OCI-LY1 (cell line): ENCODE measurements around the gene SERTAD3.

Experiments
- H2AFZ ChIP-seq: fragments of 200-600 bp; sonication (generic), shearing (Covaris generic); 2 replicates; pipeline ENCODE4 v1.6.0; 2014; ENCODE audit warnings: antibody characterized with exemption, mild to moderate bottlenecking, low read length
- H3F3A ChIP-seq: fragments of 200-600 bp; sonication (generic), shearing (Covaris generic); 2 replicates; pipeline ENCODE4 v1.6.0; 2014; ENCODE audit warnings: mild to moderate bottlenecking, antibody characterized with exemption, low read length, moderate library complexity; ENCODE audit not compliant: insufficient read depth
- H3K27ac ChIP-seq: fragments of 200-600 bp; sonication (generic); 2 replicates; pipeline ENCODE4 v1.5.1; 2014; ENCODE audit warnings: low read length, mixed run types, mild to moderate bottlenecking, low read depth; ENCODE audit not compliant: poor library complexity, severe bottlenecking
- H3K27me3 ChIP-seq: fragments of 200-600 bp; sonication (generic); 2 replicates; pipeline ENCODE4 v1.6.0; 2014; ENCODE audit warnings: antibody characterized with exemption, mild to moderate bottlenecking, low read length, moderate library complexity; ENCODE audit not compliant: insufficient read depth
- H3K36me3 ChIP-seq: fragments of 200-600 bp; sonication (generic); 2 replicates; pipeline ENCODE4 v1.6.1; 2014; ENCODE audit warnings: mild to moderate bottlenecking, antibody characterized with exemption, low read length, moderate library complexity, mixed read lengths; ENCODE audit not compliant: insufficient read depth
- H3K4me1 ChIP-seq: fragments of 200-600 bp; sonication (generic); 2 replicates; pipeline ENCODE4 v1.5.1; 2014; ENCODE audit warnings: mild to moderate bottlenecking, low read length, moderate library complexity; ENCODE audit not compliant: insufficient read depth, severe bottlenecking
- H3K4me2 ChIP-seq: fragments of 200-600 bp; sonication (generic), shearing (Covaris generic); 2 replicates; pipeline ENCODE4 v1.6.1; 2014; ENCODE audit warnings: low read length
- H3K4me3 ChIP-seq: fragments of 200-600 bp; sonication (generic); 2 replicates; pipeline ENCODE4 v1.5.1; 2014; ENCODE audit warnings: low read length, low read depth, mild to moderate bottlenecking, mixed read lengths; ENCODE audit not compliant: poor library complexity, severe bottlenecking
- H3K79me2 ChIP-seq: fragments of 200-600 bp; shearing (Covaris generic); 2 replicates; pipeline ENCODE4 v1.6.1; 2016; ENCODE audit warnings: mixed run types, low read length, mixed read lengths; ENCODE audit not compliant: insufficient read depth
- H3K9ac ChIP-seq: fragments of 200-600 bp; sonication (generic), shearing (Covaris generic); 2 replicates; pipeline ENCODE4 v1.6.1; 2014; ENCODE audit warnings: mild to moderate bottlenecking, low read length, mixed read lengths
- H3K9me2 ChIP-seq: fragments of 200-600 bp; sonication (generic), shearing (Covaris generic); 2 replicates; pipeline ENCODE4 v1.6.1; 2014; ENCODE audit warnings: low read depth, mild to moderate bottlenecking, low read length, mixed read lengths
- H3K9me3 ChIP-seq: fragments of 200-600 bp; shearing (Covaris generic); 2 replicates; pipeline ENCODE4 v1.6.1; 2014; ENCODE audit warnings: low read length, mixed read lengths
- H4K20me1 ChIP-seq: fragments of 200-600 bp; sonication (generic), shearing (Covaris generic); 2 replicates; pipeline ENCODE4 v1.6.0; 2016; ENCODE audit warnings: mild to moderate bottlenecking, low read length; ENCODE audit not compliant: insufficient read depth
- EZH2 ChIP-seq: fragments of 200-600 bp; sonication (generic), shearing (Covaris generic); IDR thresholded peaks from 2 replicates; pipeline ENCODE4 v1.8.0; 2017; ENCODE audit warnings: borderline replicate concordance, mixed run types, mild to moderate bottlenecking, antibody characterized with exemption, low read length, moderate library complexity, mixed read lengths
- TF ChIP-seq, protein P1 (sequence below): fragments of 200-600 bp; sonication (generic), shearing (Covaris generic); IDR thresholded peaks from 2 replicates; pipeline ENCODE4 v1.5.1; 2017; ENCODE audit warnings: mild to moderate bottlenecking, antibody characterized with exemption, low read length, moderate library complexity, mixed read lengths

SERTAD3 gene

DNA sequence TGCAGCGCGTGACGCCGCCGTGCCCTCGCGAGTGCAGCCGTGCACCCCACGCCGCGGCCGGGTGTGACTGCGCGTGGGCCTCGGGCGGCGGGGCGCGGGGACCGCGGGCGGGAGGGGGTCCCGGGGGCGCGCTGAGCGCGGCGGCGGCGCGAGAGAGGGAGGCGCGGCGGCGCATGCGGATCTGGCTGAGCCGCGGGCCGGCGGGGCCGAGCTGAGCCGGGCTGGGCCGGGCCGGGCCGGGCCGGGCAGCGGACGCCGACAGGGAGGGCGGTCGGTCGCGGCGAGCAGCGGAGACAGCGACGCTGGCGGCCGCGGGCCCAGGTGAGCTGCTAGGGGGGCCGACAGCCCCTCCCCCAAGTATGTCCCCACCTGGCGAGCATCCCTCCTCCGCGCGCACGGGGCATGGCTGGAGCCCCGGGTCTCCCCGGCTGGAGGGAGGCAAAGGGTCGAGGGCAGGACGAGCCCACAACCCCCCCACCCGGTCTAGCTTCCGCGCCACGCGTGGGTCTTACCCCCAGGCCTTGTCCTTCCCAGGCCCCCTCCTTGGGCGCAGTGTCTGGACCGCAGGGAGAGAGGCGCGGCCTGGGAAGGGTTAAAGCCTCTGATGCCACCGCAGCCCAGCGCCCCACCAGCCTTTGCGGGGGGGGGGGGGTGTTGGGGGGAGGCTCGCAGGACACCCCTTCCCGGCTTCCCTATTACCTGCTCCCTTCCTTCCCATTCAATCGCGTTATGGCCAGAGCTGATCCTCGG is 23.0 kb upstream of the SERTAD3 start, which contains the start of gene SPTBN4:
Gene SPTBN4, plus strand, starts transcription at position 17 of the 750 bp plus-strand sequence. CDS start 5,621 bp downstream, outside the sequence.
- H3K9ac ChIP-seq = peak within 1 kb of the TSS; percentile 13; the same call in 1 of the 2 replicates
- H3K79me2 ChIP-seq = no peaks in the 10 kb centered on the region
- H3K4me2 ChIP-seq = peak within 1 kb of the TSS; percentile 79
- H3K9me2 ChIP-seq = no peaks in the 10 kb centered on the region
- H2AFZ ChIP-seq = no peak within 1 kb of the TSS
- H3K9me3 ChIP-seq = no peaks in the 10 kb centered on the region
- TF ChIP-seq, protein P1, sequence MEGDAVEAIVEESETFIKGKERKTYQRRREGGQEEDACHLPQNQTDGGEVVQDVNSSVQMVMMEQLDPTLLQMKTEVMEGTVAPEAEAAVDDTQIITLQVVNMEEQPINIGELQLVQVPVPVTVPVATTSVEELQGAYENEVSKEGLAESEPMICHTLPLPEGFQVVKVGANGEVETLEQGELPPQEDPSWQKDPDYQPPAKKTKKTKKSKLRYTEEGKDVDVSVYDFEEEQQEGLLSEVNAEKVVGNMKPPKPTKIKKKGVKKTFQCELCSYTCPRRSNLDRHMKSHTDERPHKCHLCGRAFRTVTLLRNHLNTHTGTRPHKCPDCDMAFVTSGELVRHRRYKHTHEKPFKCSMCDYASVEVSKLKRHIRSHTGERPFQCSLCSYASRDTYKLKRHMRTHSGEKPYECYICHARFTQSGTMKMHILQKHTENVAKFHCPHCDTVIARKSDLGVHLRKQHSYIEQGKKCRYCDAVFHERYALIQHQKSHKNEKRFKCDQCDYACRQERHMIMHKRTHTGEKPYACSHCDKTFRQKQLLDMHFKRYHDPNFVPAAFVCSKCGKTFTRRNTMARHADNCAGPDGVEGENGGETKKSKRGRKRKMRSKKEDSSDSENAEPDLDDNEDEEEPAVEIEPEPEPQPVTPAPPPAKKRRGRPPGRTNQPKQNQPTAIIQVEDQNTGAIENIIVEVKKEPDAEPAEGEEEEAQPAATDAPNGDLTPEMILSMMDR = no peak
- no peak for TF ChIP-seq EZH2
- H3K27me3 ChIP-seq = peaks cover 5% of the 10 kb centered on the region; the same call in 1 of the 2 replicates
- H3F3A ChIP-seq = no peaks in the 10 kb centered on the region
- H3K4me1 ChIP-seq = peaks cover 20% of the 10 kb centered on the region
- no peak within 1 kb of the TSS for H3K27ac ChIP-seq
- no peaks in the 10 kb centered on the region for H3K36me3 ChIP-seq
- H3K4me3 ChIP-seq = peak within 1 kb of the TSS; percentile 86
- H4K20me1 ChIP-seq = no peaks in the 10 kb centered on the region

DNA sequence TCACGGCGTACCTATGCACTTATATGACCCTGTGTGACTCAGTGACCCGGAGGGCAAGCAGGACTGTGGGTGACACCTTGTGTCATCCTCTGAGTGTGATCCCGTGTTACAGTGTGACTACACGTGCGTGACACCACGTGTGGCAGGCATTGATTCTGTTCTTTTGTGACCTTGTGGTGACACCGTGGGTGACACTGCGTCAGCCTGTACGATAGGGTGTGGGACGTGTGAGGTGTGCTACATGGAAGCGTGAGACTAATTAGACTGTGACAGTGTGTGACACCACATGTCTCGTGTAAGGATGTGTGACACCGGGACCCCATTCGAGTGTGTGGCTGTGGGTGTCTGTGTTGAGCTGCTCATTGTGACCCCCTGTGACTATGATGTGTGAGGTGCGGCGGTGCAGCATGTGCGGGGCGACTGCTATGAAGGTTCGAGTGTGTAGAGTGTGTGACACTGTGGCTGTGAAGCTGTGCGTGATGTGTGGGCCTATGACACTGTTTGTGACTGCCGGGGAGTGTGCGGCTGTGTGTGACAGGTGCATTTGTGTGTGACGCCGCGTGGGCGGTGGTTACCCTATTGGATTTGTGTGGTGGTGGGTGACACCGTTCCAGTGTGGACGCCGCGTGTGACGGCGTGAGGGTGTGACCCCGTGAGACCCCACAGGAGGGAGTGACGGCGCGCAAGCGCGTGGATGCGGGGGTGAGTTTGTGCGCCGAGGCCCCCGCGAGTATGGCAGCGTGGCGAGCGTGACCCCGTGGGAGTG is 22.3 kb upstream of the SERTAD3 start:
- peak overlapping the region; percentile 13; the same call in 1 of the 2 replicates for H3K9ac ChIP-seq
- H3K27ac ChIP-seq = no peak overlapping the region
- no peaks in the 10 kb centered on the region for H3K9me3 ChIP-seq
- H3F3A ChIP-seq = no peaks in the 10 kb centered on the region
- no peak overlapping the region for H2AFZ ChIP-seq
- H3K4me2 ChIP-seq = peak overlapping the region; percentile 79
- H4K20me1 ChIP-seq = no peaks in the 10 kb centered on the region
- peaks cover 5% of the 10 kb centered on the region; the same call in 1 of the 2 replicates for H3K27me3 ChIP-seq
- peaks cover 24% of the 10 kb centered on the region for H3K4me1 ChIP-seq
- TF ChIP-seq, protein P1 = no peak
- no peak for TF ChIP-seq EZH2
- no peaks in the 10 kb centered on the region for H3K36me3 ChIP-seq
- no peaks in the 10 kb centered on the region for H3K79me2 ChIP-seq
- no peaks in the 10 kb centered on the region for H3K9me2 ChIP-seq
- peak overlapping the region; percentile 86 for H3K4me3 ChIP-seq

DNA sequence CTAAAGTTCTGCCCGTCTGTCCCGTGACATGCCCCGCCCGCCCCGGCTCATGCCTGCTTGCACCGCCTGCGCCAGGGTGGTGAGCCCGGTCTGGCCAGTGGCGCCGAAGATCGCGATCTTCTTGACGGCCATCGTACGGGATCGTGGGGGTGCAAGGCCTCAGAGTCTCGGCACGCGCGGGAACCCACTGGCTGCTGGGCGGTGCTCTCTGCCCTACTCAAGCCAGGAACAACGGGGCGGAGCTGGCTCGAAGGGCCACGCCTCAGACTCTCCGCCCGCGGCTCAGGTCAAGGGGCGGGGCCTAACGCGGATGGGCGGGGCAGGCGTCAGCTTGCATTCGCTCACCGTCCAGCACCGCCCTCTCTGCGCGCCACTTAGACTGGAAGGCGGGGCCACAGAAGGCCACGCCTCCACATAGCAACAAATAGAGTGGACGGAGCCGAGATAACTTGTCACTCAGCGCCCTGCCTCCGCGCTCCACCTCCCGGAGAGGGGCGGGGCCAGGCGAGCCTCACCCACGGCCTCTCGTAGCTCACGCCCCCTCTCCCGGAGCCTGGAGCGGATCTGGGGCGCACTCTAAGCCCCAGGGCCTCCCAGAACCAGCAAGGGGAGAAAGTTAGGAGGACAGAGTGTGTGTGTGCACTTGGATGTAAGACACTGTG is 21.6 kb upstream of the SERTAD3 start, which contains the start of gene BLVRB:
Gene BLVRB, minus strand, starts transcription at position 189 of the 662 bp plus-strand sequence. Its CDS starts 57 bp downstream, at position 132.
- no peak for TF ChIP-seq EZH2
- TF ChIP-seq, protein P1 = no peak

More for the DNA sequence above, 21.6 kb upstream of the SERTAD3 start, which contains the start of gene BLVRB:
- no peaks in the 10 kb centered on the region for H3K79me2 ChIP-seq
- no peaks in the 10 kb centered on the region for H3K9me2 ChIP-seq
- H4K20me1 ChIP-seq = no peaks in the 10 kb centered on the region
- H2AFZ ChIP-seq = peak within 1 kb of the TSS; percentile 60; the same call in 1 of the 2 replicates
- peaks cover 24% of the 10 kb centered on the region for H3K4me1 ChIP-seq
- no peaks in the 10 kb centered on the region for H3K36me3 ChIP-seq
- peak within 1 kb of the TSS; percentile 26 for H3K27ac ChIP-seq
- H3K4me2 ChIP-seq = peak within 1 kb of the TSS; percentile 79
- H3K4me3 ChIP-seq = peak within 1 kb of the TSS; percentile 86
- no peaks in the 10 kb centered on the region for H3K9me3 ChIP-seq
- peak within 1 kb of the TSS; percentile 87 for H3K9ac ChIP-seq
- H3F3A ChIP-seq = no peaks in the 10 kb centered on the region
- peaks cover 5% of the 10 kb centered on the region; the same call in 1 of the 2 replicates for H3K27me3 ChIP-seq
